WTC11 (cell line): ENCODE results near the gene NDE1.

Experiments
- CTCF ChIP-seq: fragments of 200-600 bp; IDR thresholded peaks from 2 replicates; pipeline ENCODE4 v1.8.0; 2022; ENCODE audit warnings: antibody characterized with exemption
- FOXJ3 ChIP-seq: sonication (generic); formaldehyde crosslinking; IDR thresholded peaks from 2 replicates; pipeline ENCODE4 v1.9.0; 2021; ENCODE audit warnings: missing genetic modification reagents, mild to moderate bottlenecking, borderline replicate concordance
- TEAD4 ChIP-seq: sonication (generic); formaldehyde crosslinking; IDR thresholded peaks from 2 replicates; pipeline ENCODE4 v1.8.0; 2022; ENCODE audit warnings: mild to moderate bottlenecking, missing genetic modification reagents

DNA sequence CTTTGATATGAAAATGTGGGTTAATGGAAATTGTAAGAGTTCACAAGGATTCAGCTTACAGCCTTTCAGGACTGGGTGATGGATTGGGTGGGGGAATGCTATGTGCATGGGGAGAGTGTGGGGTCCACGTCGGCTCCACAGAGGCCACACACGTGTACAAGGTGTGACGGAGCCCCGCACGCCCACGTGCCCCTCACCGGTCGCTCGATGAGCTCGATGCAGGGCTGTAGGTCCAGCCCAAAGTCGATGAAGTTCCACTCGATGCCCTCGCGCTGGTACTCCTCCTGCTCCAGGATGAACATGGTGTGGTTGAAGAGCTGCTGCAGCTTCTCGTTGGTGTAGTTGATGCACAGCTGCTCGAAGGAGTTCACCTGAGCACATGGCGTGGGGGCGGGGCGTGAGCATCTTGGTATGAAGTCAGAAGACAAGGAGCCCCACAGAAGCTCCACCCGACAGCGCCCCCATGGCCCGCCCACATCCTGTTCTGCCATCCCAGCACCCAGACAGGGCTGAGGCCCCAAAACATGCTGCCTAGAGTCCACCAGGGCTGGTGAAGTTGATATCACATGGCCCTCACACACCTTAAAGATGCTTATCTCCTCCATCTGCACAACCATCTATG lies 107.7 kb downstream of the NDE1 start:
- no peak for TF ChIP-seq TEAD4
- no peak for TF ChIP-seq CTCF
- TF ChIP-seq FOXJ3 (CRISPR knock-in tag): no peak
